H1 (cell line): ENCODE data around the gene TRIM59. TPM values are rescaled to one million over a fixed set of nuclear protein-coding genes. Genes with fewer than 3 reads are reported as not detected.

Experiments used
- CHD7 ChIP-seq: fragments of 300-600 bp; sonication (generic); IDR thresholded peaks from 2 replicates; pipeline ENCODE4 v1.7.1; 2012; ENCODE audit warnings: low read length, moderate library complexity, mild to moderate bottlenecking, inconsistent platforms; ENCODE audit not compliant: insufficient replicate concordance
- polyA plus RNA-seq, 7 experiments: library from polyadenylated mRNA; depleted of rRNA in 3 of 7; stranded (reverse) in 5 of 7; unstranded in 2 of 7; fragments of >200 nt in 5 of 7; fragments of 200-250 nt in 2 of 7; gene quantifications; 1 replicate in 5 of 7; 2 replicates in 1 of 7; 4 replicates in 1 of 7; pipeline versions ENCODE4 v1.2.1 to v1.2.3, GENCODE V29; 2011 to 2013; ENCODE audit warnings: missing spikeins in 2 of 7, mixed read lengths in 2 of 7
- total RNA-seq: library from RNA; stranded (reverse); fragmentation: NEBNext Ultra II Directional; extraction: Animal tissue kit (Norgen Biotek cat#: 25700); gene quantifications from 2 replicates; pipeline ENCODE4 v1.2.1, GENCODE V29; 2021

TRIM59 gene
- total and polyA plus RNA-seq, 2 of the 8 experiments (the other 6 are each of a cell fraction or from before 2014, with no cell fraction given), result 11.6 to 53.4 TPM

- TF ChIP-seq CHD7, result no peak
Measured at GRCh38 chr3:160412477-160412876, 37.1 kb downstream of the TRIM59 start (continued).
